GM12878 (cell line): ENCODE results near the gene IFI27L1. TPM values are rescaled to one million over a fixed set of nuclear protein-coding genes. Genes with fewer than 3 reads are reported as not detected.

ENCODE experiments used
- ATAC-seq: fragments of 200-7000 bp; cut with Tn5 transposase; 3 replicates; pipeline ENCODE4 v1.9.1; 2020; ENCODE audit warnings: mild to moderate bottlenecking, moderate library complexity
- BruUV-seq: library from RNA; stranded (reverse); fragments of 400-500 nt; replicated peaks from 2 replicates; lab custom pipeline; 2021; lab: Mats Ljungman, UMichigan
- CTCF ChIA-PET: fragments of 300-600 bp; sonication (Branson Sonifier 250); formaldehyde crosslinking; extraction: SDS; loops from one replicate; lab custom pipeline; 2021; ENCODE audit warnings: inconsistent platforms; lab: Yijun Ruan, JAX
- POLR2A ChIA-PET: fragments of 350-600 bp; formaldehyde crosslinking; extraction: SDS; loops from one replicate; lab custom pipeline; 2021; ENCODE audit warnings: inconsistent platforms; lab: Charles Lee
- RAD21 ChIA-PET: fragments of 300-600 bp; sonication (Branson Sonifier 250); formaldehyde crosslinking; loops from one replicate; lab custom pipeline; 2023; ENCODE audit warnings: antibody characterized with exemption; ENCODE audit not compliant: unreplicated experiment; lab: Charles Lee
- SMC1A ChIA-PET: fragments of 300-600 bp; sonication (Branson Sonifier 250); formaldehyde crosslinking; loops from one replicate; lab custom pipeline; 2023; ENCODE audit not compliant: unreplicated experiment, uncharacterized antibody; lab: Charles Lee
- DNase-seq: peaks from one replicate; pipeline ENCODE4 v3.0.0-alpha.2; 2011; ENCODE audit warnings: low read depth, low spot score
- FAIRE-seq: peaks from 3 replicates; lab custom pipeline; 2011; peaks lifted over from hg19 to GRCh38; lab: Jason Lieb, UNC
- H2AFZ ChIP-seq: 2 replicates; pipeline ENCODE4 v1.6.0; 2011; ENCODE audit warnings: low read depth, low read length, control low read depth; ENCODE audit not compliant: control insufficient read depth
- H3K27ac ChIP-seq: 2 replicates; pipeline ENCODE4 v1.5.1; 2011; ENCODE audit warnings: control low read depth; ENCODE audit not compliant: control insufficient read depth, insufficient read depth
- H3K27me3 ChIP-seq, 2 experiments: replicated peaks in 1 of 2; 2 replicates each; pipeline versions ENCODE4 v1.6.0 to v1.6.1; 2011; ENCODE audit warnings: low read length in 1 of 2; ENCODE audit not compliant: control insufficient read depth in 2 of 2, insufficient read depth in 2 of 2
- H3K36me3 ChIP-seq, 2 experiments: 2 replicates each; pipeline ENCODE4 v1.5.1; 2011; ENCODE audit warnings: low read length in 1 of 2; ENCODE audit not compliant: control insufficient read depth in 2 of 2, insufficient read depth in 2 of 2
- H3K4me1 ChIP-seq: 2 replicates; pipeline ENCODE4 v1.6.1; 2011; ENCODE audit warnings: mild to moderate bottlenecking, low read length, moderate library complexity, mixed read lengths; ENCODE audit not compliant: control insufficient read depth, insufficient read depth
- H3K4me2 ChIP-seq: 2 replicates; pipeline ENCODE4 v1.6.0; 2011; ENCODE audit warnings: control low read depth; ENCODE audit not compliant: control insufficient read depth, insufficient read depth
- H3K4me3 ChIP-seq: fragments of 200-600 bp; sonication (generic); 2 replicates; pipeline ENCODE4 v1.5.1; 2016
- H3K79me2 ChIP-seq: 2 replicates; pipeline ENCODE4 v1.6.0; 2011; ENCODE audit warnings: low read length; ENCODE audit not compliant: control insufficient read depth, insufficient read depth
- H3K9ac ChIP-seq: 2 replicates; pipeline ENCODE4 v1.8.0; 2011; ENCODE audit warnings: low read length, control low read depth, mixed read lengths; ENCODE audit not compliant: control insufficient read depth, insufficient read depth
- H3K9me3 ChIP-seq: replicated peaks from 3 replicates; pipeline ENCODE4 v1.5.1; 2011; ENCODE audit warnings: mild to moderate bottlenecking, low read length; ENCODE audit not compliant: control insufficient read depth, insufficient read depth
- H4K20me1 ChIP-seq: 2 replicates; pipeline ENCODE4 v1.6.0; 2011; ENCODE audit not compliant: control insufficient read depth, insufficient read depth
- BRCA1 ChIP-seq: IDR thresholded peaks from 2 replicates; pipeline ENCODE4 v1.6.1; 2011; ENCODE audit warnings: low read depth, low read length, improper control_type of control experiment
- DPF2 ChIP-seq: fragments of 450-650 bp; IDR thresholded peaks from 2 replicates; pipeline ENCODE4 v1.6.1; 2017; ENCODE audit warnings: mild to moderate bottlenecking
- EED ChIP-seq: sonication (generic); IDR thresholded peaks from 2 replicates; pipeline ENCODE4 v1.6.1; 2016; ENCODE audit warnings: antibody characterized with exemption, low read depth
- FOS ChIP-seq: IDR thresholded peaks from 3 replicates; pipeline ENCODE4 v1.6.1; 2011; ENCODE audit warnings: borderline replicate concordance; ENCODE audit not compliant: insufficient read length; ENCODE audit errors: extremely low read depth
- GABPA ChIP-seq: IDR thresholded peaks from 2 replicates; pipeline ENCODE4 v1.6.1; 2014; ENCODE audit warnings: antibody characterized with exemption, low read depth, mild to moderate bottlenecking, inconsistent platforms
- GATAD2B ChIP-seq: fragments of 450-650 bp; conservative IDR thresholded peaks from 2 replicates; pipeline ENCODE4 v1.6.1; 2017; ENCODE audit warnings: low read depth, mild to moderate bottlenecking, moderate library complexity
- IRF4 ChIP-seq: IDR thresholded peaks from 2 replicates; pipeline ENCODE4 v1.6.1; 2011; ENCODE audit warnings: low read depth, low read length
- RUNX3 ChIP-seq: IDR thresholded peaks from 2 replicates; pipeline ENCODE4 v1.6.1; 2012; ENCODE audit warnings: low read length, inconsistent platforms
- SREBF1 ChIP-seq: IDR thresholded peaks from 2 replicates; pipeline ENCODE4 v1.6.1; 2012; ENCODE audit warnings: mild to moderate bottlenecking, low read length
- TARDBP ChIP-seq: IDR thresholded peaks from 2 replicates; pipeline ENCODE4 v1.6.1; 2016; ENCODE audit warnings: borderline replicate concordance
- TCF3 ChIP-seq: IDR thresholded peaks from 2 replicates; pipeline ENCODE4 v1.6.1; 2012; ENCODE audit warnings: low read depth, mild to moderate bottlenecking, low read length, borderline replicate concordance; ENCODE audit not compliant: insufficient read depth
- WRNIP1 ChIP-seq: IDR thresholded peaks from 2 replicates; pipeline ENCODE4 v1.6.1; 2011; ENCODE audit warnings: low read depth, low read length, improper control_type of control experiment, borderline replicate concordance
- YBX1 ChIP-seq: fragments of 450-650 bp; IDR thresholded peaks from 2 replicates; pipeline ENCODE4 v1.6.1; 2016; ENCODE audit warnings: antibody characterized with exemption
- WGBS: methylation state at CpG from one replicate; pipeline ENCODE4 v1.1.6; 2016; ENCODE audit warnings: low lambda C conversion rate; ENCODE audit not compliant: insufficient replicate concordance, insufficient coverage; ENCODE audit errors: missing lambda C conversion rate; 5-methylcytosine and 5-hydroxymethylcytosine counted together
- in situ Hi-C: fragments of 300-500 bp; cut with MboI; formaldehyde crosslinking; loops from 9 replicates; pipeline ENCODE4 v1.14.3; 2018; ENCODE audit warnings: mixed read lengths
- intact Hi-C: fragments of 100-400 bp; cut with micrococcal nuclease; formaldehyde crosslinking; loops from one replicate; pipeline ENCODE4 v1.14.2; 2022; ENCODE audit not compliant: unreplicated experiment
- polyA plus RNA-seq, 11 experiments: library from polyadenylated mRNA; depleted of rRNA in 4 of 11; unstranded in 6 of 11; stranded (reverse) in 5 of 11; fragments of >200 nt; fragmentation: Nextera tagmentation in 4 of 11; fragmentation: Illumina TruSeq in 1 of 11; extraction: Ambion mirVana in 4 of 11; extraction: Trizol in 1 of 11; gene quantifications; 1 replicate in 1 of 11; 2 replicates in 10 of 11; pipeline versions ENCODE4 v1.2.1 to v1.2.3, GENCODE V29; 2011 to 2016; ENCODE audit warnings: inconsistent platforms in 2 of 11, missing spikeins in 2 of 11, low read depth in 1 of 11
- total RNA-seq, 4 experiments: library from RNA; depleted of rRNA in 3 of 4; stranded (reverse); fragments of >200 nt in 3 of 4; fragmentation: Illumina TruSeq in 1 of 4; extraction: Trizol in 1 of 4; gene quantifications; 2 replicates each; pipeline versions ENCODE4 v1.2.1 to v1.2.3, GENCODE V29; 2013 to 2021
- TF ChIP-seq, protein P1 (sequence below): fragments of 450-650 bp; IDR thresholded peaks from 2 replicates; pipeline ENCODE4 v1.6.1; 2017; ENCODE audit warnings: mild to moderate bottlenecking, moderate library complexity
- TF ChIP-seq, protein P2 (sequence below): IDR thresholded peaks from 2 replicates; pipeline ENCODE4 v1.6.1; 2011; ENCODE audit warnings: borderline replicate concordance, low read depth, mild to moderate bottlenecking, moderate library complexity, low read length; ENCODE audit not compliant: insufficient read depth, poor library complexity, severe bottlenecking

Gene IFI27L1
- total and polyA plus RNA-seq, 10 of the 15 experiments (the other 5 are each of a cell fraction or from before 2014, with no cell fraction given) = 17.4 to 38.8 (median 27.6) TPM

DNA sequence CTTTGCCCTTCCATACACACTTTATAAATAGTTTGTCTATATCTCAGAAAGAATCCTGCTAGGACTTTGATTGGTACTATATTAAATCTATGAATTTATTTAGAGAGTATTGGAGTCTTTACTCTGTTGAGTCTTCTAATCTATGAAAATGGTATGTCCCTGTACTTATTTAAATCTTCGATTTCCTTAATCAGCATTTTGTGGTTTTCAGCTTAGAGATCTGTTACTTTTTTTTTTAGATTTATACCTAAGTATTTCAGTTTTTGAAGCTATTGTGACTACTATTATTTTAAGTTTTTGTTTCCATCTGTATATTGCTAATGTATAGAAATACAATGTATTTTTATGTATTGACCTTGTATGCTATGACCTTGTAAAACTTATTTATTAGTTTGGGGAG, 61.7 kb downstream of the IFI27L1 start:
- no peak overlapping the region for H3K9ac ChIP-seq
- no TSS peak for BruUV-seq
- ChIA-PET CTCF (interaction anchor here (0.7 to 8.9 kb wide), 5 partner anchors 11 to 528 kb away, joined by 3 to 221 read pairs (median 10); no protein-coding TSS in a partner anchor), RAD21 (interaction anchor here (0.9 to 1.2 kb wide), 4 partner anchors 11 to 134 kb away, joined by 3 to 5 read pairs (median 3); no protein-coding TSS in a partner anchor), SMC1A (interaction anchor here (0.6 to 1.5 kb wide), 6 partner anchors 14 to 203 kb away, joined by 3 to 5 read pairs (median 3); no protein-coding TSS in a partner anchor), POLR2A (no interaction called here)
- H3K36me3 ChIP-seq = no peaks in the 10 kb centered on the region
- H3K4me3 ChIP-seq = no peak overlapping the region
- no peaks in the 10 kb centered on the region for H3K79me2 ChIP-seq
- FAIRE-seq (no peak), DNase-seq (no peak), ATAC-seq (no peak)
- no peak overlapping the region for H3K27ac ChIP-seq
- H2AFZ ChIP-seq = no peak overlapping the region
- no peak overlapping the region for H3K4me2 ChIP-seq
- TF ChIP-seq, protein P1, sequence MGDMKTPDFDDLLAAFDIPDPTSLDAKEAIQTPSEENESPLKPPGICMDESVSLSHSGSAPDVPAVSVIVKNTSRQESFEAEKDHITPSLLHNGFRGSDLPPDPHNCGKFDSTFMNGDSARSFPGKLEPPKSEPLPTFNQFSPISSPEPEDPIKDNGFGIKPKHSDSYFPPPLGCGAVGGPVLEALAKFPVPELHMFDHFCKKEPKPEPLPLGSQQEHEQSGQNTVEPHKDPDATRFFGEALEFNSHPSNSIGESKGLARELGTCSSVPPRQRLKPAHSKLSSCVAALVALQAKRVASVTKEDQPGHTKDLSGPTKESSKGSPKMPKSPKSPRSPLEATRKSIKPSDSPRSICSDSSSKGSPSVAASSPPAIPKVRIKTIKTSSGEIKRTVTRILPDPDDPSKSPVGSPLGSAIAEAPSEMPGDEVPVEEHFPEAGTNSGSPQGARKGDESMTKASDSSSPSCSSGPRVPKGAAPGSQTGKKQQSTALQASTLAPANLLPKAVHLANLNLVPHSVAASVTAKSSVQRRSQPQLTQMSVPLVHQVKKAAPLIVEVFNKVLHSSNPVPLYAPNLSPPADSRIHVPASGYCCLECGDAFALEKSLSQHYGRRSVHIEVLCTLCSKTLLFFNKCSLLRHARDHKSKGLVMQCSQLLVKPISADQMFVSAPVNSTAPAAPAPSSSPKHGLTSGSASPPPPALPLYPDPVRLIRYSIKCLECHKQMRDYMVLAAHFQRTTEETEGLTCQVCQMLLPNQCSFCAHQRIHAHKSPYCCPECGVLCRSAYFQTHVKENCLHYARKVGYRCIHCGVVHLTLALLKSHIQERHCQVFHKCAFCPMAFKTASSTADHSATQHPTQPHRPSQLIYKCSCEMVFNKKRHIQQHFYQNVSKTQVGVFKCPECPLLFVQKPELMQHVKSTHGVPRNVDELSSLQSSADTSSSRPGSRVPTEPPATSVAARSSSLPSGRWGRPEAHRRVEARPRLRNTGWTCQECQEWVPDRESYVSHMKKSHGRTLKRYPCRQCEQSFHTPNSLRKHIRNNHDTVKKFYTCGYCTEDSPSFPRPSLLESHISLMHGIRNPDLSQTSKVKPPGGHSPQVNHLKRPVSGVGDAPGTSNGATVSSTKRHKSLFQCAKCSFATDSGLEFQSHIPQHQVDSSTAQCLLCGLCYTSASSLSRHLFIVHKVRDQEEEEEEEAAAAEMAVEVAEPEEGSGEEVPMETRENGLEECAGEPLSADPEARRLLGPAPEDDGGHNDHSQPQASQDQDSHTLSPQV = no peak
- no peak for TF ChIP-seq TARDBP
- TF ChIP-seq EED = no peak
- TF ChIP-seq TCF3 = no peak
- no peak for TF ChIP-seq YBX1
- no peak for TF ChIP-seq IRF4
- TF ChIP-seq GATAD2B = no peak
- no peak for TF ChIP-seq WRNIP1
- no peak for TF ChIP-seq FOS
- TF ChIP-seq BRCA1 = no peak
- TF ChIP-seq SREBF1 = no peak
- no peak for TF ChIP-seq RUNX3
- TF ChIP-seq GABPA = no peak
- TF ChIP-seq, protein P2, sequence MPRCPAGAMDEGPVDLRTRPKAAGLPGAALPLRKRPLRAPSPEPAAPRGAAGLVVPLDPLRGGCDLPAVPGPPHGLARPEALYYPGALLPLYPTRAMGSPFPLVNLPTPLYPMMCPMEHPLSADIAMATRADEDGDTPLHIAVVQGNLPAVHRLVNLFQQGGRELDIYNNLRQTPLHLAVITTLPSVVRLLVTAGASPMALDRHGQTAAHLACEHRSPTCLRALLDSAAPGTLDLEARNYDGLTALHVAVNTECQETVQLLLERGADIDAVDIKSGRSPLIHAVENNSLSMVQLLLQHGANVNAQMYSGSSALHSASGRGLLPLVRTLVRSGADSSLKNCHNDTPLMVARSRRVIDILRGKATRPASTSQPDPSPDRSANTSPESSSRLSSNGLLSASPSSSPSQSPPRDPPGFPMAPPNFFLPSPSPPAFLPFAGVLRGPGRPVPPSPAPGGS = no peak
- TF ChIP-seq DPF2 = no peak
- H3K9me3 ChIP-seq = no peaks in the 10 kb centered on the region; the same call in 2 of the 3 replicates
- no peaks in the 10 kb centered on the region for H3K27me3 ChIP-seq
- in situ Hi-C loops (no loop called here), intact Hi-C loops (no loop called here)
- H3K4me1 ChIP-seq = peaks cover 5% of the 10 kb centered on the region
- H4K20me1 ChIP-seq = no peaks in the 10 kb centered on the region
- 0% methylated on average over 1 of the region's 1 CpG for WGBS
